Measurements from ENCODE around the gene PITPNB. TPM values are rescaled to one million over a fixed set of nuclear protein-coding genes. Genes with fewer than 3 reads are reported as not detected.

Gene PITPNB
- total and polyA plus RNA-seq, 2 of the 13 experiments (the other 11 are each of a cell fraction or from before 2014, with no cell fraction given) = 17.0 to 30.1 TPM

GRCh38 chr22:27952091-27952490 lies 33.0 kb upstream of the PITPNB start:
- POLR2A ChIA-PET = no interaction called here
- no peak for ATAC-seq
- TF ChIP-seq CERS6 (CRISPR knock-in tag; IDR thresholded peaks at IDR 0.05) = no peak
- no peaks in the 10 kb centered on the region for H3K27me3 ChIP-seq (ENCODE audit: control insufficient read depth in 1 of 2, insufficient read depth in 2 of 2, low read length in 2 of 2)
- intact Hi-C loops (cut with micrococcal nuclease; ENCODE audit: unreplicated experiment) = no loop called here
- CTCF ChIA-PET (ENCODE audit: low intra/inter-chr PET ratio, low total read pairs) = no interaction called here
- H4K20me1 ChIP-seq (ENCODE audit: insufficient read depth, low read length) = no peaks in the 10 kb centered on the region
- no peaks in the 10 kb centered on the region for H3K9me3 ChIP-seq (ENCODE audit: low read length)
- H3K4me2 ChIP-seq (ENCODE audit: low read depth, low read length) = no peak overlapping the region
- peaks cover 12% of the 10 kb centered on the region for H3K4me1 ChIP-seq (ENCODE audit: insufficient read depth, low read length)
- H3K27ac ChIP-seq (ENCODE audit: extremely low read length, insufficient read depth, low read length) = no peak overlapping the region
- FAIRE-seq = no peak
- no peak overlapping the region for H3K4me3 ChIP-seq (replicated peaks in 1 of 3; ENCODE audit: insufficient read depth in 1 of 3, low read depth in 2 of 3, low read length in 3 of 3)
- in situ Hi-C loops (cut with HindIII; ENCODE audit: extremely low pct_ligation_motif_present, low pct_unique_long_range_greater_than_20kb) = no loop called here
- H2AFZ ChIP-seq (ENCODE audit: low read length) = no peak overlapping the region
- no peak overlapping the region for H3K9ac ChIP-seq (ENCODE audit: insufficient read depth, low read depth, low read length)
- no peaks in the 10 kb centered on the region for H3K36me3 ChIP-seq (replicated peaks in 1 of 2; ENCODE audit: control insufficient read depth in 1 of 2, insufficient read depth in 2 of 2, low read length in 2 of 2)
- no TSS peak for BruUV-seq (replicated peaks)
- 93% methylated on average over 3 of the region's 3 CpGs for WGBS (ENCODE audit: low lambda C conversion rate)
- H3K79me2 ChIP-seq (ENCODE audit: insufficient read depth, low read length) = no peaks in the 10 kb centered on the region
- no peak for DNase-seq (ENCODE audit: low spot score)

GRCh38 chr22:27949421-27949820 lies 30.4 kb upstream of the PITPNB start:
- peak; percentile 21 for DNase-seq (ENCODE audit: low spot score)
- intact Hi-C loops (cut with micrococcal nuclease; ENCODE audit: unreplicated experiment) = no loop called here
- BruUV-seq (replicated peaks) = no TSS peak
- no peak for FAIRE-seq
- TF ChIP-seq CBX5 (CRISPR knock-in tag; IDR thresholded peaks at IDR 0.05; ENCODE audit: borderline replicate concordance) (no peak), CEBPB (IDR thresholded peaks at IDR 0.05; ENCODE audit: borderline replicate concordance, low read depth, low read length) (peak; percentile 77), CEBPG (CRISPR knock-in tag; IDR thresholded peaks at IDR 0.05) (peak; percentile 66)
- in situ Hi-C loops (cut with HindIII; ENCODE audit: extremely low pct_ligation_motif_present, low pct_unique_long_range_greater_than_20kb) = no loop called here
- no peak overlapping the region for H3K4me2 ChIP-seq (ENCODE audit: low read depth, low read length)
- H3K9ac ChIP-seq (ENCODE audit: insufficient read depth, low read depth, low read length) = no peak overlapping the region
- no peaks in the 10 kb centered on the region for H3K9me3 ChIP-seq (ENCODE audit: low read length)
- peaks cover 12% of the 10 kb centered on the region for H3K4me1 ChIP-seq (ENCODE audit: insufficient read depth, low read length)
- H3K36me3 ChIP-seq (replicated peaks in 1 of 2; ENCODE audit: control insufficient read depth in 1 of 2, insufficient read depth in 2 of 2, low read length in 2 of 2) = no peaks in the 10 kb centered on the region
- 75% methylated on average over 3 of the region's 3 CpGs for WGBS (ENCODE audit: low lambda C conversion rate)
- no peak for ATAC-seq
- no peak overlapping the region for H2AFZ ChIP-seq (ENCODE audit: low read length)
- ChIA-PET CTCF (ENCODE audit: low intra/inter-chr PET ratio, low total read pairs) (no interaction called here), POLR2A (no interaction called here)
- no peaks in the 10 kb centered on the region for H3K79me2 ChIP-seq (ENCODE audit: insufficient read depth, low read length)
- H4K20me1 ChIP-seq (ENCODE audit: insufficient read depth, low read length) = no peaks in the 10 kb centered on the region
- no peak overlapping the region for H3K27ac ChIP-seq (ENCODE audit: extremely low read length, insufficient read depth, low read length)
- no peak overlapping the region for H3K4me3 ChIP-seq (replicated peaks in 1 of 3; ENCODE audit: insufficient read depth in 1 of 3, low read depth in 2 of 3, low read length in 3 of 3)
- H3K27me3 ChIP-seq (ENCODE audit: control insufficient read depth in 1 of 2, insufficient read depth in 2 of 2, low read length in 2 of 2) = no peaks in the 10 kb centered on the region; a peak in 1 of 5 replicates
